Measurements from ENCODE around the gene RRAGD.

GRCh38 chr6:89387516-89388201 lies 24.4 kb downstream of the RRAGD start:
- TF ChIP-seq CTCF (IDR thresholded peaks at IDR 0.05; ENCODE audit: poor library complexity) (no peak), EZH2 (IDR thresholded peaks at IDR 0.05; ENCODE audit: borderline replicate concordance) (no peak)

Data from hepatocyte (in vitro differentiated cells).